Measurements from ENCODE around the gene SFI1.
"Not testable (repeated sequence)": the region's sequence is repeated elsewhere in the genome, so short reads cannot be mapped to it uniquely, and the experiment has no call there.

Gene SFI1

DNA sequence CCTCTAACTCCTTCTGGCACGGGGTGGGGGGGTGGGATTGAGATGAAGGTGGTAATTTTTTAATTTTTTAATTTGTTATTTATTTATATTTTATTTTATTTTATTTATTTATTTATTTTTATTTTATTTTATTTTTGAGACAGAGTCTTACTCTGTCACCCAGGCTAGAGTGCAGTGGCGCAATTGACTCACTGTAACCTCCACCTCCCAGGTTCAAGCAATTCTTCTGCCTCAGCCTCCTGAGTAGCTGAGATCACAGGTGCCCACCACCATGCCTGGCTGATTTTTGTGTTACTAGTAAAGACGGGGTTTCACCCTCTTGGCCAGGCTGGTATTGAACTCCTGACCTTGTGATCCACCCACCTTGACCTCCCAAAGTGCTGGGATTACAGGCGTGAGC lies 43.8 kb downstream of the SFI1 start:
- in situ Hi-C loops (cut with MboI; ENCODE audit: low sequenced_read_pairs), result not testable (repeated sequence)

DNA sequence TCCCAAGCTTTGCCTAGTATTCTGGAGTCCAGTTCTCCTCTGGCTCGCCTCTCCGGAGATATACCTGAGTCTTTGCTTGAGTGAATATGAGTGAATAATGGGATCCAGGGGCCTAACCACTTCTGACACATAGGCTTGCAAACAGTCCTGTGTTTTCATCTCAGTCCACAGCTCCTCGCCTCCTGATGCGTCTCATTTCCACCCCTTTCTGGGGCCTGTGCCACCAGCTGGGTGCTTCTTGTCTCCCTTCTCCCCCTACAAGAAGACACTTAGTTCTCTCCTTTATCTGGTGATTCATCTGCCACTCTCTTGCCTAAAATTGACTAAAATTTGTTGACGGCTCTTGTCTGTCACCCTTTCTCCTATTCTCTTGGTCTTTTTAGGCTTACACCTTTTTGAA lies 44.6 kb downstream of the SFI1 start:
- in situ Hi-C loops (cut with MboI; ENCODE audit: low sequenced_read_pairs), result no loop called here

DNA sequence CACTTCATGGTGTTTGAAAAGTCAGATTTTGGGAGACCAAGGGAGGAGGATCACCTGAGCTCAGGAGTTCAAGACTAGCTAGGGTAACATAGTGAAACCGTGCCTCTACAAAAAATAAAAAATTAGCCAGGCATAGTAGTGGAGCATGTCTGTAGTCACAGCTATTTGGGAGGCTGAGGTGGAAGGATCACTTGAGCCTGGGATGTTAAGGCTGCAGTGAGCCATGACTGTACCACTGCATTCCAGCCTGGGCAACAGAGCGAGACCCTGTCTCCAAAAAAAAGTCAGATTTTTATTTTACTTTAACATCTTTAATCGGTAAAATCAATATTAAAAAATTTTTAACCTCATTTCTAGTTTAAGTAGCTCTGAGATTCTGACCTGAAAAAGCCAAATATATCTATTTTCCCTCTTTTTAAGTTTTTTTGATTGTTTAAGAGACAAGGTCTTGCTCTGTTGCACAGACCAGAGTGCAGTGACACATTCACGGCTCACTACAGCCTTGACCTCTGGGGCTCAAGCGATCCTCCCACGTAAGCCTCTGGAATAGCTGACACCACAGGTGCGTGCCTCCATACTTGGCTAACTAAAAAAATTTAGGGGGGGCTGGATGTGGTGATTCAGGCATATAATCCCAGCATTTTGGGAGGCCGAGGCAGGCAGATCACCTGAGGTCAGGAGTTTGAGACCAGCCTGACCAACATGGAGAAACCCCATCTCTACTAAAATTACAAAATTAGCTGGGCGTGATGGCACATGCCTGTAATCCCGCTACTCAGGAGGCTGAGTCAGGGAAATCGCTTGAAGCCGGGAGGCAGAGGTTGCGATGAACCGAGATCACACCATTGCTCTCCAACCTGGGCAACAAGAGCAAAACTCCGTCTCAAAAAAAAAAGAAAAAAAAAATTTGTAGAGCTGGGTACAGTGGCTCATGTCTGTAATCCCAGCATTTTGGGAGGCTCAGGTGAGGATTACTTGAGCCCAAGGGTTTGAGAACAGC lies 48.4 kb downstream of the SFI1 start:
- in situ Hi-C loops (cut with MboI; ENCODE audit: low sequenced_read_pairs), result no loop called here

DNA sequence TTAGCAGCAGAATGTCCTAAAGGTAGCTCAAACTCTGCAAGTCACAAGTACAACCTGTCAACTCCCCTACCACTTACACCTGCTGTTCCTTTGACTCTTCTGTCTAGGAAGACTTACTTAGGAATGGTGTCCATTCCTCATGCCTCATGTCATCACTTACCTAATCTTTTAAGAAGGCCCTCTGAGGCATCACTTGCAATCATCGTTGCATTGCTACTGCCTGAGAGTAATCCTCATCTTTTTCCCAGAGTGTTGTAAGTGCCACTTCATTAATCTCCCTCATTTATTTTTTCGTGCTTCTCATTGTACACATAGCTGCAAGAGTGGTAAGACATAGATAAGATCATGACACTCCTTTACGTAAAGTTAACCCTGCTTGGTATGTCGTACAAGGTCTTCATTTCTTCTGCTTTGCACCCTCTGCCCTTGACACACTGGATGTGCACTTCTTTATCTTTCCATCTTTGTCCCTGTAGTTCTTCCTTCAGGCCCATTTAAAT lies 54.6 kb downstream of the SFI1 start:
- in situ Hi-C loops (cut with MboI; ENCODE audit: low sequenced_read_pairs), result no loop called here

DNA sequence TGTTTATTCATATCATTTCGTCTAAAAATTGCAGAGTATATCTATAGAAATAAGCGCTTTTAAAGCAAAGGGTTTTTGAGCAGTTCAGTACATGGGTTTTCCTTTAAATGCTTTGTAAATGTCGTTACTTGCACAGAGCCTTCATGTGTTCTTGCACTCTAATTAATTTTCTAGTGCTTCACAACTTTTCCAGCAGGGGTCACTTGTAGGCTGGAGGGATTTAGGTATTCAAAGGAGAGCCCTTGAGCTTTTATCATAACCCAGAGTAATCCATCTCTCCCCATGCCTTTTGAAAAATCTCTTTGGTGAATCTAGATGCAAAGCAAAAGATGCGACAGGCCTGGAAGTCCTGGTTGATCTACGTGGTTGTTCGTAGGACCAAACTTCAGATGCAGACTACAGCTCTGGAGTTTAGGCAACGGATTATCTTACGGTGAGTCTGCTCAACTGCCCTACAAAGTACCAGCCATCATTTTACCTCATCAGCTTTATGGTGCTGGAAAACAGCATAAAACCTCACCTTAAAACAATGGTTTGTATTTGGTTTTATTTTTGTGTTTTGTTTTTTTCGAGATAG lies 60.4 kb downstream of the SFI1 start:
- in situ Hi-C loops (cut with MboI; ENCODE audit: low sequenced_read_pairs), result no loop called here

DNA sequence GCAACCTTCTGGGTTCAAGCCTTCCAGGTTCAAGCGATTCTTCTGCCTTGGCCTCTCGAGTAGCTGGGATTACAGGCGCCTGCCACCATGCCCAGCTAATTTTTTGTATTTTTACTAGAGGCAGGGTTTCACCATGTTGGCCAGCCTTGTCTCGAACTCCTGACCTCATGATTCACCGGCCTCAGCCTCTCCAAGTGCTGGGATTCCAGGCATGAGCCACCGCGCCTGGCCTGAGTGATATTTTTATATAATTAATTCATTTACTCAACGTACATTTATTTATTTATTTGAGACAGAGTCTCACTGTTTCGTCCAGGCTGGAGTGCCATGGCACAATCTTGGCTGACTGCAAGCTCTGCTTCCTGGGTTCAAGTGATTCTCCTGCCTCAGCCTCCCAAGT lies 62.2 kb downstream of the SFI1 start:
- in situ Hi-C loops (cut with MboI; ENCODE audit: low sequenced_read_pairs), result not testable (repeated sequence)

DNA sequence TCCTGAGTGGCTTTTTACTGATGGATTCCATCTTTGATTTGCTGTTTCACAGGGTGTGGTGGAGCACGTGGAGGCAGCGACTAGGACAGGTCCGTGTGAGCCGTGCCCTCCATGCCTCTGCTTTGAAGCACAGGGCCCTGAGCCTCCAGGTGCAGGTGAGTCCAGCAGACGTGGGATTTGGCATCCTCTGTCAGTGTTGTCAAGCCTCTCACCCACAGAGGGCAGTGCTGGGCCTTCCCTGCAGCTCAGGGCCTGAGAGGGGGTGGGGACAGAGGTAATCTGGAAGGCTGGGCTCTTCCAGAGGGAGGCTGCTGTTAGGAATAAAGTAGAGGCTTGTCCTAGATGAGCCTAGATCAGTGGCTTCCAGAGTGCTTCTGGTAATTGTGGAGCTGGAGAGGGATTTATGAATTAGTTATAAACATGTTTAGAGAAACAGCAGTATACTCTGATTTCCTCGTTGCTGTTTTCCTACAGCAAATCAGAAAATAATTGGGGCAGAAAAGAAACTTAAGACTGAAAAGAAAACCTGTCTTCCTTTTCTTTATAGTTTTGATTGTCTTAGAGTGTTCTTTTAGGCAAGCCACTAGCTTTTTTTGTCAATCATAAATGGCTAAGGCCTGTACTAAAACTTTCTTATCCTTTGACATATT lies 65.0 kb downstream of the SFI1 start:
- in situ Hi-C loops (cut with MboI; ENCODE audit: low sequenced_read_pairs), result no loop called here

DNA sequence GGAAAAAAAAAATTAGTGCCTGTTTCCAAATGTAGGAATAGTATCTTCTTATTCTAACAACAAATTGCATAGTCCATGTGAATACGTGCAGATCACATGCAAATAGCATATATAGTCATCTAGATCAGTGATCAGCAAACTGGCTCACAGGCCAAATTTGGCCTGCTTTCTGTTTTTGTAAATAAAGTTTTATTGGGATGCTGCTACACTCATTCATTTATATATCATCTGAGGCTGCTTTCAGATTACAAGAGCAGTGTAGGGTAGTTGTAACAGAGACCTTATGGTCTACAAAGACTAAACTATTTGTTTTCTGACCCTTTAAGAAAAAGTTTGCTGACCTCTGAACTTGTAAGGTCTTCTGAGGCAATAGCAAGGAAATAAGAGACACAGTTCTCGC lies 65.6 kb downstream of the SFI1 start:
- in situ Hi-C loops (cut with MboI; ENCODE audit: low sequenced_read_pairs), result no loop called here

DNA sequence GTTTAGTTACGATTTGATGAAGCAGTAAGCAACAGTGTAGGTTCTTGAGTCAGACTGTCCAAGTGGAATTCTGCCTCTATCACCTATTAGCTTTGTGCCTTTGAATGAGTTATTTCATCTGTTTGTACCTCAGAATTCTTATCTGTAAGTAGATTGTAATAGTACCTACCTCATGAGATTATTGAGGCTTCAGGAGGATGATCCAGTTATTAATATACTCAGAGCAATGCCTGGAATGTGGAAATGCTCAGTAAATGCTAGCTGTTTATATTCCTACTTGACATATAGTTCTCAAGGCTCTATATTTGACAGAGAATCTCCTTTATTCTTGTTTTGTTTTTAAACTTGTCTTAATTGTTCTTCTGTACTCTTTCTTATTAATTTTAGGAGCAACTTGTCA lies 70.1 kb downstream of the SFI1 start:
- in situ Hi-C loops (cut with MboI; ENCODE audit: low sequenced_read_pairs), result no loop called here

DNA sequence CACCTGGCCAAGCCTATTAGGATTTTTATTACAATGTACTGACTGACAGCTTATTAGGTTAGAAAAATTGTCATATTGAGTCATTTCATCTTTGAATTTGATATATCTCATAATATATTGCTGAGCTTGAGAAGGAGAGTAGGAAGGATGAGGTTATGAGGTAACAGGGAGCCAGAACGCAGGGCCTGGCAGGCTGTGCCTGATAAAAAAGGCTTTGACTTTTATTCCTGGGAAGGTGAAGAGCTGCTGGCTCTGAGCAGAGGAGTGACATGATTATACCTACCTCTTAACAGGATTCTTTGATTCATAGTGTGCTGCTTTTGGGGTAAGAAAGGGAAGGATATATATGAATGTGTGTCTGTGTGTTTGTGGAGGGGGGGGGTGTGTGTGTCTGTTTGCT lies 70.9 kb downstream of the SFI1 start:
- in situ Hi-C loops (cut with MboI; ENCODE audit: low sequenced_read_pairs), result no loop called here

DNA sequence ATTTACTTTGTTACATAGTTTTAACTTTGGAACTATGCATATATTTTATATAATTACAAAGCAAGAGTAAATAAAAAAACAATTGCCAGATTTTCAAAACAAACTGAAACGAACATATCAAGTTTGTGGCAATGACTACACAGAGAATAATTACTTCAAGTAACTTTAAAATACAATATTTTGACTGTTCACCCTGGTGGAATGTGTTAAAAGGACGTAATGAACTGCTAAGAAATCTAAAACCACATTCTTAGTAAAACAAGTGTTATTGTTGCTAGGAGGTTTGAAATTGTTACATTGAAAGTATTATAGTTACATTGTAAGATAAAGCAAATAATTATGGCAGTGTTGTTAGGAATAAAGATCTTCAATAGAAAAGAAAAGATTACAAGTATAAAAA lies 71.4 kb downstream of the SFI1 start:
- in situ Hi-C loops (cut with MboI; ENCODE audit: low sequenced_read_pairs), result no loop called here

DNA sequence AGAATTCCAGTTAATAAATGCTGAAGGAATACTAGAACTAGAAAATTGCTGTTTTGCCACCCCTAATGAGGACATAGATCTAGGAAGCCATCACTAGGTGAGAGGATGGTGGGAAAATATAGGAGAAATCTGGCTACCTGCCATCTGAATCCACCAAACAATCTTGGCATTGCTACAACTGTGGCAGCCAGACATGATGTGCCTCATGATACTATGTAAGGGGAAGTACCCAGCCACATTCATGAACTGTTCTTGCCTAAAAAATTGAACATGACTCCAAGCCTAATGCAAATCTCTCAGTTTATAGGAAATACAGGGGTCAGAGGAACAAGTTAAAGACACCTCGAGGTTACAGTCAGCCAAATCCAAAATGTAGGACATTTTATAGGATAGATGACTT lies 72.8 kb downstream of the SFI1 start:
- in situ Hi-C loops (cut with MboI; ENCODE audit: low sequenced_read_pairs), result no loop called here

DNA sequence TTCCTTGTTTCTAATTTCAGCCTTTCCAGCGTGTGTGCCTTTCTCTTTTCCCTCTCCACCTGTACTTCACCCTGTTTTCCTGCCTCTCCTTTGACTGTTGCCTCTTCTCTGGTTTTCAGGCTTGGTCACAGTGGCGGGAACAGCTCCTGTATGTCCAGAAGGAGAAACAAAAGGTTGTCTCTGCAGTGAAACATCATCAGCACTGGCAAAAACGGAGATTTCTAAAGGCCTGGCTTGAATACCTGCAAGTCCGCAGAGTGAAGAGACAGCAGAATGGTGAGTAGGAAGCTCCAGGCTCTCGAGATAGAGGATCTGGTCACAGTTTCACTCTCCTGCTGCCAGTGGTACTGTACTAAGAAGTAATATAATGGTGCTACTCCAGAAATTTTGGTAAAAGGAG lies 76.6 kb downstream of the SFI1 start:
- in situ Hi-C loops (cut with MboI; ENCODE audit: low sequenced_read_pairs), result no loop called here

DNA sequence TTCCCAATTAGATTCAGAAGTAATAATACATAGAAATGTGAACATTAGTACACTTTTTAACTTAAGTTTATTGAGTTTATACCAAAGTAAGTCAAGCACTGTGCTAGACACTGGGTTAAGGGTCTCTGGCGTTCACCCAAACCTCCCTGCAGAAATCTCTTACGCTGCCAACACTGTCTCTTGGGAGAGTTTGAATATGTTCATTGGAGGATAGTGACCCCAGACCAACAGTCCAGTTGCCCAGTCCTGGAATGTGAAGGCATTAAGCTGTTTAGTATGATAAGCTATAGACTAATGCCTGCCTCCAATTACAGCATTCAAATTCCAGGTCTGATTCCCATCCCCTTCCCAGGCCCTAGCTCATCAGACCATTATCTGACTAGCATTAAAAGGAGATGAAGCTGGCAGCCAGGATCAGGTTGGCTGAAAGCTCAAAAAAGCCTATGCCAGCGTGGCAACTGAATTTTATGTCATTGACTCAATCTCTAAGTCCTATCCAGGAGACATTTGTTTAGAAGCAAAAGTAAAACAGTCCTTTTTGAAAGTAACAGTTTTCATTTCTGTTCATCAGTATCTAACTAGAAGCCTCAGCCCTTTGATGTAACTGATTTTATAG lies 77.8 kb downstream of the SFI1 start:
- in situ Hi-C loops (cut with MboI; ENCODE audit: low sequenced_read_pairs), result no loop called here

DNA sequence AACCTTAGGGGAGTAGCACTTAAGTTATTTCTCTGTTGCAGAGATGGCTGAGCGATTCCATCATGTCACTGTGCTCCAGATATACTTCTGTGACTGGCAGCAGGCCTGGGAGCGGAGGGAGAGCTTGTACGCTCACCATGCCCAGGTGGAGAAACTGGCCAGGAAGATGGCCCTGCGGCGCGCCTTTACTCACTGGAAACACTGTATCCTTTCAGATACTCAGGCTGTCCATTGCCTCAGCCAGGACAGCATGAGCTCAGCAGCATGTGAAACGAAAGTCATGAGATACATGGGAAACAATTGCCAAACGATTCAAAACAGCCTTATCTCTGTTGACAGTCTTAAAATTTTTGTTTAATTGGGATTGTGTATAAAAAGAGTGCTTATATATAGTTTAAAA lies 78.9 kb downstream of the SFI1 start:
- in situ Hi-C loops (cut with MboI; ENCODE audit: low sequenced_read_pairs), result no loop called here

DNA sequence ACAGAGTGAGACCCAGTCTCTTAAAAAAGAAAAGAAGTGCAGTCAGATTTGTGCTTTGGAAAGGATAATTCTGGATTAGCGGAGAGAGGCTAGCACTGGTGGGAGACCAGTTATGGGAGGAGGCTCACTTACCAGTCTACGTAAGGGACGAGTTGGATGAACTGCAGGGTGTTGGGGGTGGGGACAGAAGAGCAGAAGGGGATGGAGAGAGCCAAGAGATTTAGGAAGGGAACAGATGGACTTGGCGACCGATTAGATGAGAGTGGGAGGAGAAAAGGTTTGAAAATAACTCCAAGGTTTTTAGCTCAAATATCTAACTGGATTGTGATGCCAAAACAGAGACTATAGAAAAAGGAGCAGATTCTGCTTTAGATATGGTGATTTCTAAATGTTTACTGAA lies 81.4 kb downstream of the SFI1 start:
- in situ Hi-C loops (cut with MboI; ENCODE audit: low sequenced_read_pairs), result no loop called here

DNA sequence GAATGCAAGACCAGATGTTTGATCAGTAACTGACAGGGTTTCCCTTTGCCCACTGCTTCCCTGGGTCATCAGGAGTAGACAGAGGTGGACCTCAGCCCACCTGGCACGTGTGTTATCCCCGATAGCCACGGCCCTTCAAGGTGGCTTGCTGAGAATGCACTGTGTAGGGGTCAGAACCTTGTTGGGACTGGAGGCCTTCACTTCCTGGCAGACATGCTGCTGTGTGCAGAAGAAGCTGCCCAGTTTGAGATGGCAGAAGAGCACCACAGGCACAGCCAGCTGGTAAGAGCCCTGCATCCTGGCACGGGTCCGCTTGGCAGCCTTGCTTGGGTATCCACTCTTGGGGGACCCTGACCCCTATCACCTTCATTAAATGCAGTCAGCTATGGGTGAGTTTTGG lies 81.8 kb downstream of the SFI1 start:
- in situ Hi-C loops (cut with MboI; ENCODE audit: low sequenced_read_pairs), result no loop called here

DNA sequence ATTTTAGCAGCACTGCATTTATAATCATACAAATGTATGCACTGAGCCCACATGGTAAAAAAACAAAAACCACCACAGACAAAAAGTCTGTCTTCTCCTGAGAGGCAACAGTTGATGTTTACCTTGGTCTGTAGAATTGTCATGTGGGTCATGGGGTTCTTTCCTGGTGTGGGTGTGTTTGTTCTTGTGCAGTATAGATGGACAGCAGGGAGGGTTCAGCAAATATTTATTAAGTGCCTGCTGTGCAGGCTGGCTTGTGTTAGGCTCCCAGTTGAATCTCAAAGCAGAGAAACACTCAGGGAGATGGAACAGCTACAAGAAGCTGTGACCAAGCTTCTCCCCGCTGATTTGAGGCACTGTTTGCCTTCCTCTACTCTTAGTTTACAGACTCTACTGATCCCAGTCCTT lies 83.5 kb downstream of the SFI1 start:
- in situ Hi-C loops (cut with MboI; ENCODE audit: low sequenced_read_pairs), result no loop called here

DNA sequence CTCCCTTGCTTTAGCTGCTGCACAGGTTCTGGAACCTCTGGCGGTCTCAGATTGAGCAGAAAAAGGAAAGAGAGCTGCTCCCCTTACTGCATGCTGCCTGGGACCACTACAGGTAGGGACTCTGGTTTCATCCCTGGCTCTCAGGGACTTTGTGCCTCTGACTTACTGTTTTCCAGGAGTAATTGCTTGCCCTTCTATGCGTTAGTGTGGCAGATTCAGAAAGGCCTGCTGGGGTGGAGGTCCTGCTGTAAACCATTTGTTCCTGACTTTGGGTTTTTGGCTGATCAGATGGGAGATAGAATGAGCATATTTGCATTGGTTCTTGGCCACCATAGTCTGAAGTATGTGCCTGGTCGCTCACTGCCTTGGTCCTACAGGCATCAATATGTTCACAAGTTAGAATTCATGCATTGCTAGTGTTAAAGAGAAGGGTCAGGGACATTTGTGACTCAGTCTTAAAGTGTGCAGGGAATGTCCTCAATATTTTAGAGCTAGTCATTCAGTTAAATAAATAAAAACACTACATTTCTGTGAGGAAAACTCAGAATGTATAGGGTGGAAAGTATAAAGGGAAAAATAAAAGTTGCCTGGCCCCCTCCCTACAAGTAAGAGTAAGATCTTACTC lies 87.6 kb downstream of the SFI1 start:
- in situ Hi-C loops (cut with MboI; ENCODE audit: low sequenced_read_pairs), result no loop called here

DNA sequence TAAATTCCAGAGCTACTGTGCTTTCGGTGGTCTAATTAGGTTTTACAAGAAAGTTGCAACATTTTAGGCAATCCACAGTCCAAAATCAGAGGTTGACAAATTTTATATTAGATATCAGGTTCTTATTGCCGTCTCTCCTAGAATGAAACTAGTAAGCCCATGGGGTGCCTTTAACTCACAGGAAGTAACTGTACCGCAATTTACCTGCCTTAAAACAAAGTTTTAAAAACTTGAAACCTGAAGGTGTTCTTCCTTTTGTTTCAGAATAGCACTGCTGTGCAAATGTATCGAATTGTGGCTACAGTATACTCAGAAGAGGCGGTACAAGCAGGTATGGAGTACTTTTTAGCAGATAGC lies 88.4 kb downstream of the SFI1 start:
- in situ Hi-C loops (cut with MboI; ENCODE audit: low sequenced_read_pairs), result no loop called here

Measured in HL-60/S4 (cell line).